NCI-H82 (cell line): ENCODE data around the gene ZNF827.

Experiments used
- DNase-seq: peaks from one replicate; lab custom pipeline; 2025; lab: John Stamatoyannopoulos, UW

Gene ZNF827

DNA sequence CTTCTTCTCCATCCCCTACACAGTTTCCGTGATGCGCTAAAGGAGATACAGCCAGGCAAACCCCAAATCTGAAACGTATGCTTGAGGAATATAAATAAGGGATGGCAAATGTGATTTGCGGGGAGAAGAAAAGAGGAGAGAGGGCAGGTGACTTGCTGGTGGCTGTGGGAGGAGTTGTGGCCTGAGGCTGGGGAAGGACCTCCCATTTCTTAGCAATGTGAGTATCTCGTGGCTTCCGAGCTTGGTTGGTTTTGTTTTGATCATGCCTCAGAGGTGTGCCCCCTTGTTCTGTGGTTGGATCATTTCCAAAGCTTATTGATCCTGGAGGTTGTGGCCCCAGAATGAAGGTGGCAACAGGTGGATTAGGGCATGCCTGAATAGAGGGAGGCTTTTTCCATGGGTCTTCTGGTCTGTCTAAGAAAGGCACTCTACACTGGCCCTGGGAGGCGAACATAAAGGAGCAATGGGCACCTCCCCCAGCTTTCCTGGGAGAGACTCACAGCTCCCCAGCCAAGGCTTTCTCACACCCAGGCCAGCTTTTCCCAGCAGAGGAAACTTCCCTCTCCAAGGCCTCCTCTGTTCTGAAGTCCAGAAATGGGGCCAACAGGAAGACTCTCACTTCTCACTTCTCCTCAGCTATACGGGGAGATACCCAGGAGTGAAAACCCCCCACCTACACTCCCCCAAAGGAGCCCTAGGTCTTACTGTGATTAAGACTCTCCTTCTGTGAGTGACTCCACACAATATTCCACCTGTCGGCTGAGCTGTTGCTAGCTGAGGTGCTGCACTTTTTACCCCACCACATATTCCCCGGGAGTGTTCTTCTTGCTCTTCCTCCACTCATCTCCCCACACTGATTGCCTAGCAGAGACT lies 218.6 kb downstream of the ZNF827 start:
- DNase-seq, result no peak

- DNase-seq, result no peak
These were observed 221.9 kb downstream of the ZNF827 start for GRCh38 chr4:145716661-145717200.

DNA sequence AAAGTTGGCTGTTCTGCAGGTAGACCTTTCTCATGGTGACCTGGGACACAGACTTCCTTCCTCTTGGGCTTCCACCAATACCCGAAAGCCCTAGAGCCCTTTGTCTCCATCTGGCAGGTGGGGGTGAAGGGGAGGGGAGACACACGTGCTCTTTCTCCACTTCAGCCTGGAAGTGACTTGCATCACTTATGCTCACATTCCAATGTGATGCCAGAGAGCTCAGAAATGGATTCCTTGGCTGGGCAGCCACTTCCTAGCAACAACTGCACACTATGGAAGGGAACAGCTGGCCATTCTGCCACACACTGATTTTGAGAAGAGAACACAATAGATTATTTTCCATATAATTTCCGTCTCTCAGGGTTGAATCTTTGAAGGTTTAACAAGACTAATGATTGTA lies 222.4 kb downstream of the ZNF827 start:
- peak; percentile 12 for DNase-seq

DNA sequence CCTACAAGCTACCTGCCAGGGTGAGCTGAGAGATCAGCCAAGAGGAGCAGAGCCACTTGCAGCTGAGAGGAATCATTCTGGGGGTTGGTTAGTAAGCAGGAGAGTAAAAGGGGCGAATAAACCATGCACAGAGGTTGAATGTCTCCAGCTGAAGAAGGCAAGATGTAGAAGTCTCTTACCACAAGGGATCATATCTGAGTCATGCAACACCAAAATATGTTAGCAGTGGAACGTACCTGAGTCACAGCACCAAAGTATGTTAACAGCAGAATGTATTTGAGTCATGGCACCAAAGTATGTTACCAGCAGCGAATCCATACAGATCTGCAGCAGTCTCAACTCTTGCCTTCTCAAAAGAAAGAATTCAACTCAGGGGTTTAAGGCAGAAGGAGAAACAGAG lies 228.8 kb downstream of the ZNF827 start:
- DNase-seq, result no peak

DNA sequence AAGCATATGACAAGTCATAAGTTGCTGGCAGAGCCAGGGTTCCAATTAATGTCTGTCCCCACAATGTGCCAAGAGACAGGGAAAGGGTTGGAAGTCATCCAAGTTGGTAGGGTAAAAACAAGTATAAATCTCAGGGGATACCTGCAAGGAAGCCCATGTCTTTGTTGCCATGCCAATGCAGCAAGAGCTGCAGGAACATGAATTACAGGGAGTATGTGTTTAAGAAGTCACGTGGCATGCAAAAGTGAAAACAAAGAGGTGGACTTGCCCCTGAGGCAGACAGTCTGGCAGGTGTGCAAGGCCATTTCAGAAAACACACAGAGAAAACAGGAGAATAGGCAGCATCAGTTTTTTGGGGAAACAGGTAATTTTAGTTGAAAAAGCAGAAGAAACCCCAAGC lies 229.3 kb downstream of the ZNF827 start:
- no peak for DNase-seq
